ENCODE results near the gene COTL1. TPM values are rescaled to one million over a fixed set of nuclear protein-coding genes. Genes with fewer than 3 reads are reported as not detected.

Gene COTL1
- polyA plus RNA-seq, 1 of the 3 experiments (the other 2 are of a cell fraction): 91.6 TPM

GRCh38 chr16:84631886-84632285 is 14.0 kb upstream of the COTL1 start:
- Histone ChIP-seq H3K4me1 (ENCODE audit: control insufficient read depth in 1 of 2, insufficient read depth in 2 of 2, low read depth in 1 of 2, low read length in 1 of 2) (no peaks in the 10 kb centered on the region), H3F3A (replicated peaks; ENCODE audit: insufficient read depth) (peaks cover 4% of the 10 kb centered on the region), H2AFZ (ENCODE audit: low read depth) (no peak overlapping the region), H3K79me2 (ENCODE audit: insufficient read depth) (no peaks in the 10 kb centered on the region), H3K9me3 (no peaks in the 10 kb centered on the region), H4K20me1 (ENCODE audit: insufficient read depth) (no peaks in the 10 kb centered on the region), H3K4me3 (ENCODE audit: low read depth in 2 of 2, low read length in 1 of 2) (no peak overlapping the region), H3K27me3 (ENCODE audit: insufficient read depth) (no peaks in the 10 kb centered on the region), H3K36me3 (replicated peaks in 1 of 2; ENCODE audit: control insufficient read depth in 1 of 2, insufficient read depth in 2 of 2, low read length in 1 of 2) (no peaks in the 10 kb centered on the region), H3K9ac (no peak overlapping the region), H3K9me2 (no peaks in the 10 kb centered on the region), H3K27ac (ENCODE audit: low read depth in 2 of 2, low read length in 1 of 2) (no peak overlapping the region), H3K4me2 (no peak overlapping the region)
- POLR2A ChIA-PET: no interaction called here
- 88% methylated on average over 6 of the region's 6 CpGs for WGBS (ENCODE audit: low lambda C conversion rate)
- TF ChIP-seq, protein P1, sequence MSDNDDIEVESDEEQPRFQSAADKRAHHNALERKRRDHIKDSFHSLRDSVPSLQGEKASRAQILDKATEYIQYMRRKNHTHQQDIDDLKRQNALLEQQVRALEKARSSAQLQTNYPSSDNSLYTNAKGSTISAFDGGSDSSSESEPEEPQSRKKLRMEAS (IDR thresholded peaks at IDR 0.05; ENCODE audit: low read depth): no peak
- no peak for TF ChIP-seq FOXJ3 (CRISPR knock-in tag; IDR thresholded peaks at IDR 0.05)
- no peak for TF ChIP-seq GABPA (IDR thresholded peaks at IDR 0.05; ENCODE audit: low read depth)
- TF ChIP-seq IRF3 (IDR thresholded peaks at IDR 0.05; ENCODE audit: low read depth, low read length): no peak
- TF ChIP-seq SMC3 (IDR thresholded peaks at IDR 0.05; ENCODE audit: low read depth, low read length): no peak
- CTCF ChIA-PET: interaction anchor here (0.9 to 3.3 kb wide), 2 partner anchors 9 to 121 kb away, joined by 3 to 13 read pairs; no protein-coding TSS in a partner anchor
- no peak for DNase-seq

DNA sequence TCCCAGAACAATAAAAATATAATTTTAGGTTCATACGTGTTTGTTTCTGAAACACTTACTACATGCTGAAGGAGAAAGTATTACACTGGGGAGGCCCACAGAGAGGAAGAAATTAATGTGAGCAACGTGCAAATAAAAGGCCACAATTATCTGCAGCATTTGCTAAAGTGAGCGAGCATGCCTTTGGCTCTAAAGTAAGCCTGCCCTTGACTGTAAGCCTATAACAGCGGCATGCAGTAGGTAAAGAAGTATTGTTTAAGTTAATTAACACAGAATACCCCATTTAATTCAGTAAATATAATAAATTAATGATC is 13.2 kb upstream of the COTL1 start:
- H3K4me2 ChIP-seq: no peak overlapping the region
- TF ChIP-seq GATA2 (CRISPR knock-in tag; IDR thresholded peaks at IDR 0.05): no peak
- no peak for TF ChIP-seq YY1 (IDR thresholded peaks at IDR 0.05; ENCODE audit: low read depth)
- no peak for TF ChIP-seq NRF1 (IDR thresholded peaks at IDR 0.05; ENCODE audit: low read depth, low read length)
- TF ChIP-seq MXI1 (IDR thresholded peaks at IDR 0.05; ENCODE audit: low read depth, low read length): no peak
- no peak for TF ChIP-seq ELF1 (IDR thresholded peaks at IDR 0.05)
- H3K27me3 ChIP-seq (ENCODE audit: insufficient read depth): no peaks in the 10 kb centered on the region
- no peak overlapping the region for H3K9ac ChIP-seq
- ChIA-PET CTCF (interaction anchor here (0.9 to 13.3 kb wide), 3 partner anchors 8 to 120 kb away, joined by 3 to 275 read pairs (median 13); no protein-coding TSS in a partner anchor), POLR2A (no interaction called here)
- H3F3A ChIP-seq (replicated peaks; ENCODE audit: insufficient read depth): peaks cover 4% of the 10 kb centered on the region
- H3K4me1 ChIP-seq (ENCODE audit: control insufficient read depth in 1 of 2, insufficient read depth in 2 of 2, low read depth in 1 of 2, low read length in 1 of 2): no peaks in the 10 kb centered on the region
- H3K36me3 ChIP-seq (replicated peaks in 1 of 2; ENCODE audit: control insufficient read depth in 1 of 2, insufficient read depth in 2 of 2, low read length in 1 of 2): no peaks in the 10 kb centered on the region
- no peak overlapping the region for H2AFZ ChIP-seq (ENCODE audit: low read depth)
- no peaks in the 10 kb centered on the region for H4K20me1 ChIP-seq (ENCODE audit: insufficient read depth)
- no peaks in the 10 kb centered on the region for H3K79me2 ChIP-seq (ENCODE audit: insufficient read depth)
- no peak for DNase-seq
- H3K9me2 ChIP-seq: no peaks in the 10 kb centered on the region
- no peak overlapping the region for H3K27ac ChIP-seq (ENCODE audit: low read depth in 2 of 2, low read length in 1 of 2)
- WGBS (ENCODE audit: low lambda C conversion rate): 88% methylated on average over 4 of the region's 4 CpGs
- H3K4me3 ChIP-seq (ENCODE audit: low read depth in 2 of 2, low read length in 1 of 2): no peak overlapping the region
- no peaks in the 10 kb centered on the region for H3K9me3 ChIP-seq

GRCh38 chr16:84630446-84631152 is 12.7 kb upstream of the COTL1 start:
- no peaks in the 10 kb centered on the region for H3K79me2 ChIP-seq (ENCODE audit: insufficient read depth)
- no peaks in the 10 kb centered on the region for H3K27me3 ChIP-seq (ENCODE audit: insufficient read depth)
- H3F3A ChIP-seq (replicated peaks; ENCODE audit: insufficient read depth): peaks cover 4% of the 10 kb centered on the region
- H3K9me3 ChIP-seq: no peaks in the 10 kb centered on the region
- no peak overlapping the region for H3K4me3 ChIP-seq (ENCODE audit: low read depth in 2 of 2, low read length in 1 of 2)
- H3K27ac ChIP-seq (ENCODE audit: low read depth in 2 of 2, low read length in 1 of 2): no peak overlapping the region
- ChIA-PET CTCF (interaction anchor here (2.2 to 13.3 kb wide), 2 partner anchors 97 to 340 kb away, joined by 9 to 275 read pairs; no protein-coding TSS in a partner anchor), POLR2A (no interaction called here)
- DNase-seq: no peak
- H3K4me2 ChIP-seq: no peak overlapping the region
- H3K9ac ChIP-seq: no peak overlapping the region
- H3K36me3 ChIP-seq (replicated peaks in 1 of 2; ENCODE audit: control insufficient read depth in 1 of 2, insufficient read depth in 2 of 2, low read length in 1 of 2): no peaks in the 10 kb centered on the region
- no peaks in the 10 kb centered on the region for H3K9me2 ChIP-seq
- H2AFZ ChIP-seq (ENCODE audit: low read depth): no peak overlapping the region
- no peak for TF ChIP-seq RXRA (IDR thresholded peaks at IDR 0.05; ENCODE audit: borderline replicate concordance, low read depth)
- H3K4me1 ChIP-seq (ENCODE audit: control insufficient read depth in 1 of 2, insufficient read depth in 2 of 2, low read depth in 1 of 2, low read length in 1 of 2): no peaks in the 10 kb centered on the region
- WGBS (ENCODE audit: low lambda C conversion rate): 91% methylated on average over 12 of the region's 16 CpGs
- H4K20me1 ChIP-seq (ENCODE audit: insufficient read depth): no peaks in the 10 kb centered on the region

Data from SK-N-SH (cell line).